Measurements from ENCODE around the gene PDIA3.

Gene PDIA3

GRCh38 chr15:43751885-43752284, 5.6 kb downstream of the PDIA3 start:
- Histone ChIP-seq H3K27ac (replicated peaks) (no peak overlapping the region), H3K27me3 (ENCODE audit: insufficient read depth, poor library complexity, severe bottlenecking) (no peaks in the 10 kb centered on the region), H3K4me3 (replicated peaks; ENCODE audit: insufficient read depth, low read length) (no peak overlapping the region)
- DNase-seq (ENCODE audit: low read depth in 1 of 2, low spot score in 1 of 2) = no peak
- TF ChIP-seq SPI1 (IDR thresholded peaks at IDR 0.05; ENCODE audit: borderline replicate concordance, low read depth) = no peak

DNA sequence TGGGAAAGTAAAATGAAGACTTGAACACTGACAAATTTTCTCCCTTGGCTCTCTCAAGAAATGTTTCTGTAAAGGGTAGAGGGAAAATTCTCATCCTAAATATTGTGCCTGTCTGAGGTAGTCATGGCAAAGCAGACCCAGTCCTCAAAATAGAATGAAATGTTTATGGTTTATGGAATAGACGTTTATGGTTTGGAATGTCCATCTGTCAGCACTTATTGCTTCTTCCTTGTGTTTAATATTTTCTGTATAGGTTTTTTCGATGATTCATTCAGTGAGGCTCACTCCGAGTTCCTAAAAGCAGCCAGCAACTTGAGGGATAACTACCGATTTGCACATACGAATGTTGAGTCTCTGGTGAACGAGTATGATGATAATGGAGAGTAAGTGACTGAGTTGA, 16.6 kb downstream of the PDIA3 start:
- H3K27me3 ChIP-seq (ENCODE audit: insufficient read depth, poor library complexity, severe bottlenecking) = no peaks in the 10 kb centered on the region
- no peak overlapping the region for H3K27ac ChIP-seq (replicated peaks)
- no peak overlapping the region for H3K4me3 ChIP-seq (replicated peaks; ENCODE audit: insufficient read depth, low read length)
- DNase-seq (ENCODE audit: low read depth in 1 of 2, low spot score in 1 of 2) = no peak
- TF ChIP-seq SPI1 (IDR thresholded peaks at IDR 0.05; ENCODE audit: borderline replicate concordance, low read depth) (no peak), GABPA (IDR thresholded peaks at IDR 0.05; ENCODE audit: low read depth) (no peak), CTCF (IDR thresholded peaks at IDR 0.05; ENCODE audit: insufficient read depth, low read length) (no peak)
- TF ChIP-seq, protein P1, sequence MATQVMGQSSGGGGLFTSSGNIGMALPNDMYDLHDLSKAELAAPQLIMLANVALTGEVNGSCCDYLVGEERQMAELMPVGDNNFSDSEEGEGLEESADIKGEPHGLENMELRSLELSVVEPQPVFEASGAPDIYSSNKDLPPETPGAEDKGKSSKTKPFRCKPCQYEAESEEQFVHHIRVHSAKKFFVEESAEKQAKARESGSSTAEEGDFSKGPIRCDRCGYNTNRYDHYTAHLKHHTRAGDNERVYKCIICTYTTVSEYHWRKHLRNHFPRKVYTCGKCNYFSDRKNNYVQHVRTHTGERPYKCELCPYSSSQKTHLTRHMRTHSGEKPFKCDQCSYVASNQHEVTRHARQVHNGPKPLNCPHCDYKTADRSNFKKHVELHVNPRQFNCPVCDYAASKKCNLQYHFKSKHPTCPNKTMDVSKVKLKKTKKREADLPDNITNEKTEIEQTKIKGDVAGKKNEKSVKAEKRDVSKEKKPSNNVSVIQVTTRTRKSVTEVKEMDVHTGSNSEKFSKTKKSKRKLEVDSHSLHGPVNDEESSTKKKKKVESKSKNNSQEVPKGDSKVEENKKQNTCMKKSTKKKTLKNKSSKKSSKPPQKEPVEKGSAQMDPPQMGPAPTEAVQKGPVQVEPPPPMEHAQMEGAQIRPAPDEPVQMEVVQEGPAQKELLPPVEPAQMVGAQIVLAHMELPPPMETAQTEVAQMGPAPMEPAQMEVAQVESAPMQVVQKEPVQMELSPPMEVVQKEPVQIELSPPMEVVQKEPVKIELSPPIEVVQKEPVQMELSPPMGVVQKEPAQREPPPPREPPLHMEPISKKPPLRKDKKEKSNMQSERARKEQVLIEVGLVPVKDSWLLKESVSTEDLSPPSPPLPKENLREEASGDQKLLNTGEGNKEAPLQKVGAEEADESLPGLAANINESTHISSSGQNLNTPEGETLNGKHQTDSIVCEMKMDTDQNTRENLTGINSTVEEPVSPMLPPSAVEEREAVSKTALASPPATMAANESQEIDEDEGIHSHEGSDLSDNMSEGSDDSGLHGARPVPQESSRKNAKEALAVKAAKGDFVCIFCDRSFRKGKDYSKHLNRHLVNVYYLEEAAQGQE (IDR thresholded peaks at IDR 0.05; ENCODE audit: insufficient replicate concordance, low read depth) = no peak

GRCh38 chr15:43763819-43764446, 17.7 kb downstream of the PDIA3 start:
- no peaks in the 10 kb centered on the region for H3K27me3 ChIP-seq (ENCODE audit: insufficient read depth, poor library complexity, severe bottlenecking)
- no peak overlapping the region for H3K4me3 ChIP-seq (replicated peaks; ENCODE audit: insufficient read depth, low read length)
- no peak overlapping the region for H3K27ac ChIP-seq (replicated peaks)
- no peak for TF ChIP-seq SPI1 (IDR thresholded peaks at IDR 0.05; ENCODE audit: borderline replicate concordance, low read depth)
- TF ChIP-seq, protein P1 (IDR thresholded peaks at IDR 0.05; ENCODE audit: insufficient replicate concordance, low read depth) = no peak
- TF ChIP-seq POLR2AphosphoS5 (IDR thresholded peaks at IDR 0.05; ENCODE audit: low read depth) = no peak
- TF ChIP-seq CTCF (IDR thresholded peaks at IDR 0.05; ENCODE audit: insufficient read depth, low read length) = no peak
- TF ChIP-seq GABPA (IDR thresholded peaks at IDR 0.05; ENCODE audit: low read depth) = no peak
- no peak for DNase-seq (ENCODE audit: low read depth in 1 of 2, low spot score in 1 of 2)

GRCh38 chr15:43769584-43770228, 23.5 kb downstream of the PDIA3 start:
- Histone ChIP-seq H3K4me3 (replicated peaks; ENCODE audit: insufficient read depth, low read length) (no peak overlapping the region), H3K27ac (replicated peaks) (no peak overlapping the region), H3K27me3 (ENCODE audit: insufficient read depth, poor library complexity, severe bottlenecking) (no peaks in the 10 kb centered on the region)
- TF ChIP-seq CTCF (IDR thresholded peaks at IDR 0.05; ENCODE audit: insufficient read depth, low read length) (peak; percentile 88), SPI1 (IDR thresholded peaks at IDR 0.05; ENCODE audit: borderline replicate concordance, low read depth) (no peak)
- DNase-seq (ENCODE audit: low read depth in 1 of 2, low spot score in 1 of 2) = peak in 1 of 2 experiments; percentile 57

Measured in HL-60 (cell line).